Psoas muscle (tissue), 8 donors: ENCODE results near the gene LAMP2. TPM values are rescaled to one million over a fixed set of nuclear protein-coding genes. Genes with fewer than 3 reads are reported as not detected.

ENCODE experiments used
- ATAC-seq, 4 donors: fragments of 200-7000 bp; cut with Tn5 transposase; one replicate each; pipeline ENCODE4 v1.9.1; 2020; ENCODE audit warnings: moderate library complexity in 3 of 4, mild to moderate bottlenecking in 2 of 4
- DNase-seq, 2 donors: peaks; one replicate each; pipeline ENCODE4 v3.0.0-alpha.2; 2020
- H3K27ac ChIP-seq: fragments of 200-600 bp; one replicate; pipeline ENCODE4 v1.8.0; 2022
- H3K27me3 ChIP-seq, 3 donors: fragments of 200-600 bp in 1 of 3; one replicate each; pipeline versions ENCODE4 v1.6.1 to v1.8.0; 2013 to 2022; ENCODE audit warnings: low read length in 2 of 3, mild to moderate bottlenecking in 2 of 3, moderate library complexity in 1 of 3; ENCODE audit not compliant: insufficient read depth in 3 of 3
- H3K36me3 ChIP-seq, 2 donors: fragments of 200-600 bp in 1 of 2; one replicate each; pipeline versions ENCODE4 v1.6.1 to v1.8.0; 2013 to 2022; ENCODE audit warnings: low read depth in 1 of 2, mild to moderate bottlenecking in 1 of 2, moderate library complexity in 1 of 2; ENCODE audit not compliant: insufficient read depth in 1 of 2
- H3K4me1 ChIP-seq: fragments of 200-600 bp; one replicate; pipeline ENCODE4 v1.8.0; 2022
- H3K4me3 ChIP-seq: fragments of 200-600 bp; one replicate; pipeline ENCODE4 v1.8.0; 2022; ENCODE audit warnings: mild to moderate bottlenecking
- H3K9me3 ChIP-seq: fragments of 200-600 bp; one replicate; pipeline ENCODE4 v1.8.0; 2022
- CTCF ChIP-seq: fragments of 200-600 bp; IDR thresholded peaks from one replicate; pipeline ENCODE4 v1.8.0; 2022; ENCODE audit warnings: antibody characterized with exemption
- WGBS, 3 donors: extraction: QIAGEN DNeasy Blood & Tissue Kit; methylation state at CpG; one replicate each; pipeline versions ENCODE4 v1.1.6 to v1.1.7; 2013; 5-methylcytosine and 5-hydroxymethylcytosine counted together
- intact Hi-C, 2 donors: fragments of 100-400 bp; cut with DNase I; formaldehyde crosslinking; loops; one replicate each; pipeline versions ENCODE4 v1.11.0 to v1.14.2; 2022
- polyA plus RNA-seq, 3 donors: library from polyadenylated mRNA; stranded (reverse); fragments of 200-250 nt; gene quantifications; one replicate each; pipeline ENCODE4 v1.2.3, GENCODE V29; 2013
- total RNA-seq, 4 donors: library from RNA; stranded (reverse); fragmentation: NEBNext Ultra II Directional in 2 of 4; extraction: Animal tissue kit (Norgen Biotek cat#: 25700) in 2 of 4; gene quantifications; one replicate each; pipeline versions ENCODE4 v1.2.1 to v1.2.4, GENCODE V29; 2021 to 2023
- donor health status: healthy with polysubstance abuse.
- donor health status: DM: no; HTN: no; CAD: no; lungs with moderate emphysema.
- donor health status: Bipolar disorder and iron deficiency.
- donor health status: healthy.
- donor health status: DM: yes; HTN: yes; CAD: no.
- donor health status: DM: no; HTN: no; CAD: no.
- donor health status: DM: no; HTN: no; CAD: no.
- donor health status: DM: yes; HTN: yes; CAD: no.

LAMP2 gene
- total and polyA plus RNA-seq, 7 donors = 24.5 to 123 (median 89.1) TPM

- TF ChIP-seq CTCF = no peak
- Histone ChIP-seq H3K27me3 (no peaks in the 10 kb centered on the region), H3K36me3 (peaks cover 0 to 56% of the 10 kb centered on the region in 2 donors), H3K9me3 (no peaks in the 10 kb centered on the region), H3K4me1 (peaks cover 8% of the 10 kb centered on the region), H3K4me3 (no peak overlapping the region), H3K27ac (no peak overlapping the region)
- 42 to 59% (median 44%) methylated on average over 3 of the region's 3 CpGs for WGBS, 3 donors
- DNase-seq (no peak), ATAC-seq (peak in 2 of 4 donors; percentile 11 to 29)
- intact Hi-C loops = no loop called here
These were observed 29.2 kb downstream of the LAMP2 start for GRCh38 chrX:120439921-120440320.

DNA sequence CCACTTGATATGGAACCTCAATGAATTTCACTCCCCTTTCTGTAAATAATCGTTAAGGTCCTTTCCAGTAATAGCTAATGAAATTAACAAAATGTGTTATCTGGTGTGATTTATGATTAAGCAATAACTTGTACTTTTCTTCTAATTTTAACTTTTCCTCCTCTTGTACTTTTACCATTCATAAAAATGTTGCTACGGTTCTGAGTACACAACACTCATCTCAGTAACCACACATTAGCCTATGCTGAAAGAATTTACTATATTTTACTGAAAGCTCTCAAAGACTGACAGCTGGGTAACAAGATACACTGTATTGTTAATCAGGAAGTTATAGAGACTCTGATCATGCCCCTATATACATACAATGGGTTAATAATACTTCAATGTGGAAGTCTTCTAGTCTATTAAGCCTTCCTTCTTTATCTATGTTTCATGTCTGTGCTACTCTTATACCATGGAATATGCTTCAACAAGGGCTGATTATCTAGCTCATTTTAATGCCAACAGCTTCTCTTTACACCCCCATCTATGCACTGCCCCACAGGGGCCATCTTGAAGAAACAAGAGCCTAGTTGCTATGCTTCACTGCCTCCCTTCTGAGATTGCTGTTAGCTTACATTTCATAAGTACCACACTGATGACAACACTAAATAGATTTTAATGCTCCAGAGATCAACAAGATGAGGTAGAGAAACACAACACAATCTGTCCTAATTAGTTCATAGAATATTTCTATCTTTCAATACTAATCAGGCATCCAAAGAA is 39.1 kb downstream of the LAMP2 start:
- ATAC-seq = no peak
- 78 to 90% (median 81%) methylated on average over 2 of the region's 2 CpGs for WGBS, 3 donors
- Histone ChIP-seq H3K27ac (no peak overlapping the region), H3K4me3 (no peak overlapping the region), H3K4me1 (no peaks in the 10 kb centered on the region), H3K9me3 (no peaks in the 10 kb centered on the region), H3K36me3 (peaks cover 0 to 17% of the 10 kb centered on the region in 2 donors), H3K27me3 (no peaks in the 10 kb centered on the region)
- no peak for TF ChIP-seq CTCF
- no peak for DNase-seq
- intact Hi-C loops = no loop called here

GRCh38 chrX:120428309-120428708 is 40.8 kb downstream of the LAMP2 start:
- Histone ChIP-seq H3K9me3 (no peaks in the 10 kb centered on the region), H3K27ac (no peak overlapping the region), H3K4me3 (no peak overlapping the region), H3K4me1 (no peaks in the 10 kb centered on the region), H3K27me3 (no peaks in the 10 kb centered on the region), H3K36me3 (peaks cover 0 to 6% of the 10 kb centered on the region in 2 donors)
- intact Hi-C loops = no loop called here
- no peak for TF ChIP-seq CTCF
- ATAC-seq (no peak), DNase-seq (no peak)
- WGBS, 3 donors = 10 to 16% (median 10%) methylated on average over 2 of the region's 2 CpGs

DNA sequence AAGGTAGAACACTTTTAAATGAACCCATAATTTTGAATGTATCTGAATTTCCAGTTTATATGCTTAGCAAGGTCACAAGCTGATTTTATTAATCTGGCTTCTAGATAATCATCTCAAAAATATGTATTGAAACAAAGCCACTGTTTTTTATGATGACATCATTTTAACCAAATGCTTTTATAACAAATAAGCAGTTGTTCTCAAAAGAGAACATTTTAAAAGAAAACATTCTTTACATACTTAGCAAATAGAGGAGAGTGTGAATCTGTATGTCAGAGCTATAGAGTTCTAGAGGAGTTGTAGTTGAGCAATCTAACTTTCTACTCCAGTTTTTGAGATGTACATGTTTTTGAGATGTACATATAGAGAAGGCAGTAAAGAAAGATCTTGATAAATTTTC is 42.5 kb downstream of the LAMP2 start:
- H3K27me3 ChIP-seq = no peaks in the 10 kb centered on the region
- no peaks in the 10 kb centered on the region for H3K36me3 ChIP-seq
- no peaks in the 10 kb centered on the region for H3K9me3 ChIP-seq
- ATAC-seq (no peak), DNase-seq (no peak)
- H3K4me1 ChIP-seq = no peaks in the 10 kb centered on the region
- TF ChIP-seq CTCF = no peak
- H3K27ac ChIP-seq = no peak overlapping the region
- intact Hi-C loops = no loop called here
- no peak overlapping the region for H3K4me3 ChIP-seq

- H3K4me1 ChIP-seq = no peaks in the 10 kb centered on the region
- H3K9me3 ChIP-seq = no peaks in the 10 kb centered on the region
- TF ChIP-seq CTCF = no peak
- intact Hi-C loops = no loop called here
- H3K4me3 ChIP-seq = no peak overlapping the region
- WGBS, 3 donors = 32 to 48% (median 43%) methylated on average over 2 of the region's 2 CpGs
- no peak for DNase-seq
- ATAC-seq = no peak
- no peaks in the 10 kb centered on the region for H3K36me3 ChIP-seq
- no peaks in the 10 kb centered on the region for H3K27me3 ChIP-seq
- no peak overlapping the region for H3K27ac ChIP-seq
These were observed 49.6 kb downstream of the LAMP2 start for GRCh38 chrX:120419463-120419862.
